ENCODE data around the gene PLD3. TPM values are rescaled to one million over a fixed set of nuclear protein-coding genes. Genes with fewer than 3 reads are reported as not detected.
A peak's percentile ranks its signal among the peaks of the same experiment; 100 is the strongest.

Gene PLD3
- total RNA-seq, 4 donors from 2014 or later, result 108 to 372 (median 158) TPM

DNA sequence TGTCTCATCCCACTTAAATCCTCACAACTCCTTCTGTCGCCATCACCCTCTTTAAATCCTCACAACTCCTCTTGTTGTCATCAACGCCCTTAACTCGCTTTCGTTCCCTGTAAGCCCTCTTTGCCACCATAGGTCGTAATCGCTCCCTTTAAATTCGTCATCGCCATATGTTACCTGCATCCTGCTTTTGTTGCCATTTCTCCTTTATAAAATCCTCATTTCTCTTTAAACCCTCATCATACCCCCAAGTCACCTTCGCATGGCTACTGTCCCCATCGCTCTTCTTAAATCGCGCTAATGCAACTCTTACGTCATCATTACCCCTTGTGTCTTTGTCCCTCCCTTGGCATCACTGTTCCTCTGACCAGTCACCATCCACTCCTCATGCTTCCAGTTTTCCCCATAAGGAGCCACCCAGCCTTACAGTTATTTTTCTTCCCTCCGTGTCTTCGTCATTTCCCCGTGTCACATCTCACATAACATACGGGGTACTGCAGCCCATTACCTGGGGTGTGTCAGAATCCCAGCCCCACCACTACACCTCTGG, 539 bp downstream of the PLD3 start:
- H3K4me3 ChIP-seq, result peak overlapping the region; percentile 55 to 76
- H3K4me1 ChIP-seq, result peaks cover 0 to 5% of the 10 kb centered on the region in 2 donors
- no peaks in the 10 kb centered on the region for H3K36me3 ChIP-seq
- no peaks in the 10 kb centered on the region for H3K9me3 ChIP-seq
- intact Hi-C loops (cut with DNase I; ENCODE audit: low total_unique reads), result no loop called here
- H3K27ac ChIP-seq, result peak overlapping the region; percentile 68 to 75
- H3K27me3 ChIP-seq, result no peaks in the 10 kb centered on the region
- TF ChIP-seq, protein P1, sequence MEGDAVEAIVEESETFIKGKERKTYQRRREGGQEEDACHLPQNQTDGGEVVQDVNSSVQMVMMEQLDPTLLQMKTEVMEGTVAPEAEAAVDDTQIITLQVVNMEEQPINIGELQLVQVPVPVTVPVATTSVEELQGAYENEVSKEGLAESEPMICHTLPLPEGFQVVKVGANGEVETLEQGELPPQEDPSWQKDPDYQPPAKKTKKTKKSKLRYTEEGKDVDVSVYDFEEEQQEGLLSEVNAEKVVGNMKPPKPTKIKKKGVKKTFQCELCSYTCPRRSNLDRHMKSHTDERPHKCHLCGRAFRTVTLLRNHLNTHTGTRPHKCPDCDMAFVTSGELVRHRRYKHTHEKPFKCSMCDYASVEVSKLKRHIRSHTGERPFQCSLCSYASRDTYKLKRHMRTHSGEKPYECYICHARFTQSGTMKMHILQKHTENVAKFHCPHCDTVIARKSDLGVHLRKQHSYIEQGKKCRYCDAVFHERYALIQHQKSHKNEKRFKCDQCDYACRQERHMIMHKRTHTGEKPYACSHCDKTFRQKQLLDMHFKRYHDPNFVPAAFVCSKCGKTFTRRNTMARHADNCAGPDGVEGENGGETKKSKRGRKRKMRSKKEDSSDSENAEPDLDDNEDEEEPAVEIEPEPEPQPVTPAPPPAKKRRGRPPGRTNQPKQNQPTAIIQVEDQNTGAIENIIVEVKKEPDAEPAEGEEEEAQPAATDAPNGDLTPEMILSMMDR (IDR thresholded peaks at IDR 0.05), result no peak
- TF ChIP-seq POLR2A (IDR thresholded peaks at IDR 0.05), result no peak
- no peak for DNase-seq

DNA sequence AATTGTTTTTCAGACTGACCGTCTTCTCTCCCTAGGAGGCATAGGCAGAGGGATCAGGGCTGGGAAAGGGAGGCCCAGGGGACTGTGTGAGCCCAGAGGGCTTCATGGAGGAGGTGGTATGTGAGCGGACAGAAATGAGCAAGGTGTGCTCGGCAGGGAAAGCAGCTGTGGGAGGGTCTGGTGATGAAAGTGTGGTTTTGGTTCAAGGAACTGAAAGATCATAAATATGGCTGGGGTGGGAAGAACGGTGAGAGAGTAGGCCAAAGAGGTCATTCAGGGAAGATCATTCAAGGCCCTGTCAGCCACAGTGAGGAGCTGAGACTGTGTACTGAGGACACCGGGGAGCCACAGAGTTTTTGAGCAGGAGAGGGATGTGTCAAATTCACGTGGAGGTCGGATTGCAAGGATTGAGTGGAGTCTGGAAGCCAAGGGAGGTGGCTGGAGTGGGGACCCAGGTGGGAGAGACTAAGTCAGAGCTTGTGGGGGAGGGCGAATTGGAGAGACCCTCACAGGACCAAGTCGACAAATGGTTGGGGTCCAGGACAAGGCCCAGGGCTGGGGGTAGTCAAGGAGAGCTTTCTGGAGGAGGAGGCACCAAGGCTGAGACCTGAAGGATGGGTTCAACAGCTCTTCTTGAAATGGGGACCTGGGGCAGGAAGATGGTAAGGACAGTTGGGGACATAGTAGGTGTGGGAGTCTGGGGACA, 7.6 kb downstream of the PLD3 start:
- Histone ChIP-seq H3K4me3 (no peak overlapping the region), H3K27ac (no peak overlapping the region), H3K27me3 (no peaks in the 10 kb centered on the region), H3K36me3 (no peaks in the 10 kb centered on the region), H3K4me1 (no peaks in the 10 kb centered on the region), H3K9me3 (no peaks in the 10 kb centered on the region)
- TF ChIP-seq, protein P1 (IDR thresholded peaks at IDR 0.05), result no peak
- no peak for TF ChIP-seq POLR2A (IDR thresholded peaks at IDR 0.05)
- DNase-seq, result no peak
- intact Hi-C loops (cut with DNase I; ENCODE audit: low total_unique reads), result no loop called here

DNA sequence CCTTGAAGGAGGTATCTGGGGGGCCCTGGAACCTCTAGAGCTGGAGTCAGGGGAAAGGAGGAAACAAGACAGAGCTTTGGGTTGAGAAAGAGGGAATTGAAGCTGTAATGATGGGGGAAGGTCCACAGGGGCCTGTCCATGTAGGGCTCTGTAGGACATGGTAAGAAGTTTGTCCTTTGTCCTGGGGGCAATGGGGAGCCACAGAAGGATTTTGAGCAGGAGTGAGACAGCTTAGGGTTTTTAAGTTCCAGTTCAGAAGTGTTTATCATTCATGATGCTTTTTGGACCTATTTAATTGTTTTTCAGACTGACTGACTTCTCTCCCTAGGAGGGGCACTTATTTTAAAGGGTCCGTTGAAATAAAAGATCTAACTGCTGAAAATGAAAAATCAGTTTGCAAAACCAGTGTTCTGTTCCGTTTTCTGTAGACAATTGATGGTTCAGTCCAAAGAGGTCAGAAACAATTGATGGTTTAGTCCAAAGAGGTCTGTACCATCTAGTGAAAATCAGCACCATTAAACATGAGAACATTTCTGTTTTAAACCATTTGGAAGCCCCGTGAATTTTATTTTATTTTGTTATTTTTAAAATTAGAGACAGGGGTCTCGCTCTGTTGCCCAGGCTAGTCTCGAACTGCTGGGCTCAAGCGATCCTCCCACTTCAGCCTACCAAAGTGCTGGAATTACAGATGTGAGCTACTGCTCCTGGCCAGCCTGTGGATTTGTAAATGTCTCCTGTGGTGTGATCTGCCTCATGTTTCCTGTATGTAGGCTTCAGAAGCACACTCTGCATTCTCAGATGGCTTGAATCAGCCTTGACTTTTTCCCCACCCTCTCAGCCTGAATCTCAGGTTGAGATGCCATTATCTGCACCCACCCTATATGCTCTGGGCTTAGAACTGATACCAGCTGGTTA, 8.4 kb downstream of the PLD3 start:
- Histone ChIP-seq H3K9me3 (no peaks in the 10 kb centered on the region), H3K36me3 (no peaks in the 10 kb centered on the region), H3K27me3 (no peaks in the 10 kb centered on the region), H3K27ac (no peak overlapping the region), H3K4me1 (no peaks in the 10 kb centered on the region), H3K4me3 (no peak overlapping the region)
- intact Hi-C loops (cut with DNase I; ENCODE audit: low total_unique reads), result no loop called here
- no peak for TF ChIP-seq POLR2A (IDR thresholded peaks at IDR 0.05)
- TF ChIP-seq, protein P1 (IDR thresholded peaks at IDR 0.05), result no peak
- no peak for DNase-seq

DNA sequence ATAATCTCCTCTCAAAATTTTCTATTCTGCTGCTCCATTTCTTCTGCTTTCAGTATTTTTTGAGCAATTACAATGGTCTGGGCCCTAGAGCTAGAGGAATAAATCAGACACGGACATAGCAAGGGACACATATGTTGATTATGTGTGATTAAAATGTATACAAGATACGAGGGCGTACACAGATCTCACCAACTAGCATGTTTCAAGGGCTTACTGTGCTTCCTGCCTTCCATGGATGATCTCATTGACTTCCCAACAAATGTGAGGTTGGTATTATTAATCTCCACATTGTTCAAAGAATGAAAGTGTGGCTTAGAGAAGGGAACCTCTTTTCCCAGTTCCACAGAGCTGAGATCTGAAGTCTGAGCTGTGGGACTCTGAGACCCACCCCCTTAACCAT, 9.1 kb downstream of the PLD3 start:
- no peaks in the 10 kb centered on the region for H3K36me3 ChIP-seq
- DNase-seq, result no peak
- H3K4me1 ChIP-seq, result no peaks in the 10 kb centered on the region
- intact Hi-C loops (cut with DNase I; ENCODE audit: low total_unique reads), result no loop called here
- no peak overlapping the region for H3K27ac ChIP-seq
- no peak overlapping the region for H3K4me3 ChIP-seq
- H3K9me3 ChIP-seq, result no peaks in the 10 kb centered on the region
- no peaks in the 10 kb centered on the region for H3K27me3 ChIP-seq
- no peak for TF ChIP-seq POLR2A (IDR thresholded peaks at IDR 0.05)
- TF ChIP-seq, protein P1 (IDR thresholded peaks at IDR 0.05), result no peak

DNA sequence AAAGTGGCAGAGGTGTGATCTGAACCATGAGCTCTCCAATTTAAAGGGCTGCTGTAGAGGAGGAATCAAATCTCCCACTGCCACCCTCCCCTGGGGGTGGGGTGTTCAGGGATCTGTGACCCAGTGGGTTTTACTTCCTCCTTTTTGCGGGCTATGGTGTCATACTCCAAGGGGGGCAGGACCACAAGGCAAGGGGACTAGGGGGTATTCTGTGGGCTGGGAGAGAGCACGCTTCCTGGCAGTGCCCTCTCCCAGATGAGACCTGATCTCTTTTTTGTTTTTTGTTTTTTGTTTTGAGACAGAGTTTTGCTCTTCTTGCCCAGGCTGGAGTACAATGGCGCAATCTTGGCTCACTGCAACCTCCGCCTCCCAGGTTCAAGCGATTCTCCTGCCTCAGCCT, 10.3 kb downstream of the PLD3 start:
- Histone ChIP-seq H3K36me3 (no peaks in the 10 kb centered on the region), H3K4me3 (no peak overlapping the region), H3K27me3 (no peaks in the 10 kb centered on the region), H3K27ac (no peak overlapping the region), H3K4me1 (no peaks in the 10 kb centered on the region), H3K9me3 (no peaks in the 10 kb centered on the region)
- TF ChIP-seq POLR2A (IDR thresholded peaks at IDR 0.05), result no peak
- TF ChIP-seq, protein P1 (IDR thresholded peaks at IDR 0.05), result no peak
- intact Hi-C loops (cut with DNase I; ENCODE audit: low total_unique reads), result no loop called here
- no peak for DNase-seq

Data from uterus (tissue), 4 donors.